Measurements from ENCODE around the gene PARVG.
"Not testable (repeated sequence)": the region's sequence is repeated elsewhere in the genome, so short reads cannot be mapped to it uniquely, and the experiment has no call there.

PARVG gene

GRCh38 chr22:44229809-44230208 lies 49.1 kb downstream of the PARVG start:
- Histone ChIP-seq H3K4me3 (ENCODE audit: low read depth, low read length) (no peak overlapping the region), H3K9me3 (ENCODE audit: severe bottlenecking) (no peaks in the 10 kb centered on the region), H3K36me3 (no peaks in the 10 kb centered on the region), H3K27ac (no peak overlapping the region), H3K27me3 (ENCODE audit: insufficient read depth, low read depth, severe bottlenecking) (no peaks in the 10 kb centered on the region)
- DNase-seq, result no peak
- no peak for TF ChIP-seq CTCF (IDR thresholded peaks at IDR 0.05; ENCODE audit: low read depth, low read length)

GRCh38 chr22:44231233-44231632 lies 50.5 kb downstream of the PARVG start:
- no peak for DNase-seq
- H3K27ac ChIP-seq, result no peak overlapping the region
- TF ChIP-seq CTCF (IDR thresholded peaks at IDR 0.05; ENCODE audit: low read depth, low read length), result no peak
- no peak overlapping the region for H3K4me3 ChIP-seq (ENCODE audit: low read depth, low read length)
- no peaks in the 10 kb centered on the region for H3K36me3 ChIP-seq
- H3K27me3 ChIP-seq (ENCODE audit: insufficient read depth, low read depth, severe bottlenecking), result no peaks in the 10 kb centered on the region
- H3K9me3 ChIP-seq (ENCODE audit: severe bottlenecking), result no peaks in the 10 kb centered on the region

- H3K27me3 ChIP-seq (ENCODE audit: insufficient read depth, low read depth, severe bottlenecking); DNase-seq; H3K36me3 ChIP-seq; H3K9me3 ChIP-seq (ENCODE audit: severe bottlenecking); H3K4me3 ChIP-seq (ENCODE audit: low read depth, low read length); H3K27ac ChIP-seq: not testable (repeated sequence)
These were observed 53.6 kb downstream of the PARVG start for GRCh38 chr22:44234372-44234771.

- DNase-seq, result no peak
- H3K27ac ChIP-seq, result no peak overlapping the region
- no peaks in the 10 kb centered on the region for H3K36me3 ChIP-seq
These were observed 56.6 kb downstream of the PARVG start for GRCh38 chr22:44237290-44237689.

GRCh38 chr22:44241121-44241520 lies 60.4 kb downstream of the PARVG start:
- H3K27ac ChIP-seq; H3K9me3 ChIP-seq (ENCODE audit: severe bottlenecking); DNase-seq; H3K4me3 ChIP-seq (ENCODE audit: low read depth, low read length); H3K27me3 ChIP-seq (ENCODE audit: insufficient read depth, low read depth, severe bottlenecking); H3K36me3 ChIP-seq: not testable (repeated sequence)

More at GRCh38 chr22:44237290-44237689, 56.6 kb downstream of the PARVG start:
- no peak for TF ChIP-seq CTCF (IDR thresholded peaks at IDR 0.05; ENCODE audit: low read depth, low read length)
- Histone ChIP-seq H3K27me3 (ENCODE audit: insufficient read depth, low read depth, severe bottlenecking) (no peaks in the 10 kb centered on the region), H3K9me3 (ENCODE audit: severe bottlenecking) (no peaks in the 10 kb centered on the region), H3K4me3 (ENCODE audit: low read depth, low read length) (no peak overlapping the region)

GRCh38 chr22:44242946-44243724 lies 62.4 kb downstream of the PARVG start:
- Histone ChIP-seq H3K9me3 (ENCODE audit: severe bottlenecking) (no peaks in the 10 kb centered on the region), H3K27me3 (ENCODE audit: insufficient read depth, low read depth, severe bottlenecking) (no peaks in the 10 kb centered on the region), H3K4me3 (ENCODE audit: low read depth, low read length) (no peak overlapping the region), H3K27ac (no peak overlapping the region), H3K36me3 (no peaks in the 10 kb centered on the region)
- TF ChIP-seq CTCF (IDR thresholded peaks at IDR 0.05; ENCODE audit: low read depth, low read length), result no peak
- DNase-seq, result no peak

GRCh38 chr22:44243761-44244160 lies 63.0 kb downstream of the PARVG start:
- Histone ChIP-seq H3K36me3 (no peaks in the 10 kb centered on the region), H3K27me3 (ENCODE audit: insufficient read depth, low read depth, severe bottlenecking) (no peaks in the 10 kb centered on the region), H3K27ac (no peak overlapping the region), H3K9me3 (ENCODE audit: severe bottlenecking) (no peaks in the 10 kb centered on the region), H3K4me3 (ENCODE audit: low read depth, low read length) (no peak overlapping the region)
- TF ChIP-seq CTCF (IDR thresholded peaks at IDR 0.05; ENCODE audit: low read depth, low read length), result no peak
- no peak for DNase-seq
